ENCODE measurements around the gene SNN.

SNN gene

GRCh38 chr16:11667824-11668622 is at the start of gene SNN:
Gene SNN (plus strand): TSS chr16:11668455. CDS start chr16:11676060, 7,605 bp downstream.
- peak; percentile 25 for DNase-seq

GRCh38 chr16:11619327-11619851 is 48.9 kb upstream of the SNN start:
- DNase-seq: peak; percentile 84

- DNase-seq: no peak
Observed at GRCh38 chr16:11620243-11621003, 47.8 kb upstream of the SNN start.

GRCh38 chr16:11621539-11621919 is 46.7 kb upstream of the SNN start:
- no peak for DNase-seq

GRCh38 chr16:11621920-11622651 is 46.2 kb upstream of the SNN start:
- no peak for DNase-seq

- no peak for DNase-seq
Observed at GRCh38 chr16:11624205-11624604, 44.0 kb upstream of the SNN start.

DNA sequence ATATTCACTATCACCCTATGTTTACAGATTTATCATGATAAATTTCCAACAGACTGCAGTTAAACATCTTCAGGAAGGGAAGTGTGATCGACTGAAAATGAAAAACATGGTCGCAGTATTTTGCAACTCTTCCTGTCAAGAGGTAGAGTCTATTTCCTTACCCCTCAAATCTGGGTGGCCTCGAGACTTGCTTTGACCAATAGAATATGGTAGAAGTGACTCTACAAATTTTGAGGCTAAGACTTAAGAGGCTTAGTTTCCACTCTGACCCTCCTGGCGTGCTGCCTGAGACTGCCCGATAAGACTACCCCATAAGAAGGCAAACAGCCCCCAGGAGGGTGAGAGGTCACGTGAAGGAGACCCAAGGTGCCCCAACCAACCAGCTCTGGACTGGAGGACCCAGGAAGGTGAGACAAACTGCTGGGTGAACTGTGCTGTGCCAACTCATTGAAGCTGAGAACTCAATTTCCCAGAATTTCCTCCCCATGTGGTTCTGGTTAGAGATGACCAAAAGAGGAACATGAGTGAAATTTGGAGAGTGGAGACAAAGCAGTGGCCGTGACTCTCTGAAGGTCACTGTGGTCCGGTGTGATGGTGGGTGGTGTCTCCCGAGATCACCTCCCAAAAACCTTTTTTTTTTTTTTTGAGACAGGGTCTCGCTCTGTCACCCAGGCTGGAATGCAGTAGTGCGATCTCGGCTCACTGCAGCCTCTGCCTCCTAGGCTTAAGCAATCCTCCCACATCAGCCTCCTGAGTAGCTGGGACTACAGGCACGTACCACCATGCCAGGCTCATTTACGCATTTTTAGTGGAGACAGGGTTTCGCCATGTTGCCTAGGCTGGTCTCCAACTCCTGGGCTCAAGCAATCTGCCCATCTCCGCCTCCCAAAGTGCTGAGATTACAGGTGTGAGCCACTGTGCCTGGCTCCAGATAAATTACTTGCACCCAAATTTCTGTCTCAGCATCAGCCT is 43.3 kb upstream of the SNN start:
- DNase-seq: peak; percentile 63

DNA sequence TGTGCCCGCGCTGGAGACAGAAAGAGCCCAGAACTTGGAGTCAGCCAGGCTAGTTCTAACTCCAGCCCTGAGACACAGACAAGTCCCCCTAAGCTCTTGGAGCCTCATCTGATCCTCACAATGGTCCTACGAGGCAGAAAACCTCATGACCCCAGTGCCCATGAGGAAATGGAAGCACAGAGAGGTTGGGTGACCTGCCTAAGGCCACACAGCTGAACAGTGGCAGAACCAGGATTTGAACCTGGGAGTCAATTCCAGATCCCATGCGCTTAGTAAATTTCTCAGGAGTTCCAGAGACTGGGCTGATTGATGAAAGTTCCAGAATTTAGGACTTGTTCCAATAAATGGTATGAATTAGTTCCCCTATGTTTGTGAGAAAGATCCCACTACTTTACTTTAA is 42.5 kb upstream of the SNN start:
- DNase-seq: no peak

GRCh38 chr16:11626657-11627291 is 41.5 kb upstream of the SNN start:
- DNase-seq: no peak

DNA sequence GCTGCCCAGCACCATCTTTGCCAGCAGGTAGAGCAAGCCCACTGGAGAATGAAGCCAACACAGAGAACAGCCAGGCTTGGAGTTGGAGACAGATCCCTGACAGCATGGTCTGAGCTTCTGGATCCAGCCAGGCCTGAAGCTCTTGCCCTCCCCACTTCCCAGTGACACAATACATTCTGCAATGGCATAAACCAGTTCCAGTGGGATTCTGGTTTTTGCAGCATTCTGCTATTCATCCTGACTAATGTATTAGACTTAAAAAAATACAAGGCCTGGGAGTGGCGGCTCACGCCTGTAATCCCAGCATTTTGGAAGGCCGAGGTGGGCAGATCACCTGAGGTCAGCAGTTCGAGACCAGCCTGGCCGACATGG is 41.0 kb upstream of the SNN start:
- DNase-seq: no peak

- DNase-seq: no peak
Observed at GRCh38 chr16:11627822-11628457, 40.3 kb upstream of the SNN start.

GRCh38 chr16:11629071-11630030 is 38.9 kb upstream of the SNN start:
- peak; percentile 70 for DNase-seq

GRCh38 chr16:11630046-11630767 is 38.0 kb upstream of the SNN start:
- no peak for DNase-seq

- DNase-seq: no peak
Observed at GRCh38 chr16:11630768-11631056, 37.5 kb upstream of the SNN start.

GRCh38 chr16:11631214-11631613 is 37.0 kb upstream of the SNN start:
- no peak for DNase-seq

- no peak for DNase-seq
Observed at GRCh38 chr16:11632455-11632939, 35.8 kb upstream of the SNN start.

DNA sequence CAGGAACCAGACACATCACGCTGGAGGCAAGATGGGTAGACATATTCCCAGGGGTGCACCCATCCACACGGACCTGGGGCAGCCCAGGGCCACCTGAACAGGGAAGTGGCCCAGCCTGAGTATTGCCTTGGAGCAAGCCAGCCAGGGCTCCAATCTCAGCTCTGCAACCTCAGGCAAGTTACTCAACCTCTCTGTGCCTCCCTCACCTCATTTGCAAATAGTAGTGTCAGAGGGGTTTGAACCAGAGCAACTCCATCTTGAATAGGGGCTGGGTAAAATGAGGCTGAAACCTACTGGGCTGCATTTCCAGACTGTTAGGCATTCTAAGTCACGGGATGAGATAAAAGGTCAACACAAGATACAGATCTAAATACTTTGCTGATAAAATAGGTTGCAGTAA is 35.1 kb upstream of the SNN start:
- DNase-seq: no peak

GRCh38 chr16:11634312-11634711 is 33.9 kb upstream of the SNN start:
- DNase-seq: peak; percentile 37

GRCh38 chr16:11635113-11635652 is 33.1 kb upstream of the SNN start:
- DNase-seq: no peak

Data from GF-D8 (cell line).